Measurements from ENCODE around the gene ZNF385D.

GRCh38 chr3:21738283-21738682 is 12.7 kb downstream of the ZNF385D start:
- no peak for TF ChIP-seq CTCF (IDR thresholded peaks at IDR 0.05)
- TF ChIP-seq POLR2AphosphoS5 (IDR thresholded peaks at IDR 0.05), result no peak
- no peak for TF ChIP-seq POLR2A (IDR thresholded peaks at IDR 0.05)
- no peak for TF ChIP-seq EP300 (IDR thresholded peaks at IDR 0.05)
